Type B pancreatic cell (in vitro differentiated cells): ENCODE results near the gene LIMK1. TPM values are rescaled to one million over a fixed set of nuclear protein-coding genes. Genes with fewer than 3 reads are reported as not detected.
"Not testable (repeated sequence)": the region's sequence is repeated elsewhere in the genome, so short reads cannot be mapped to it uniquely, and the experiment has no call there.

ENCODE experiments used
- DNase-seq: peaks from one replicate; pipeline ENCODE4 v3.0.0; 2021; ENCODE audit warnings: mixed read lengths; ENCODE audit not compliant: unreplicated experiment; ENCODE audit errors: extremely low spot score
- H3K27ac Mint-ChIP-seq: 2 replicates; pipeline ENCODE4 v1.8.0; 2021; ENCODE audit warnings: mild to moderate bottlenecking, mixed read lengths
- H3K27me3 Mint-ChIP-seq: 2 replicates; pipeline ENCODE4 v1.8.0; 2021; ENCODE audit warnings: mixed read lengths
- H3K36me3 Mint-ChIP-seq: 2 replicates; pipeline ENCODE4 v1.8.0; 2021; ENCODE audit warnings: mixed read lengths
- H3K4me1 Mint-ChIP-seq: one replicate; pipeline ENCODE4 v1.8.0; 2021; ENCODE audit warnings: mixed read lengths; ENCODE audit not compliant: unreplicated experiment
- H3K4me3 Mint-ChIP-seq: 2 replicates; pipeline ENCODE4 v1.8.0; 2021; ENCODE audit warnings: mild to moderate bottlenecking, mixed read lengths
- H3K9me3 Mint-ChIP-seq: 2 replicates; pipeline ENCODE4 v1.8.0; 2021; ENCODE audit warnings: mixed read lengths
- total RNA-seq: library from RNA; stranded (reverse); gene quantifications from 2 replicates; pipeline ENCODE4 v1.2.1, GENCODE V29; 2021; ENCODE audit warnings: low replicate concordance
- TF ChIP-seq, protein P1 (sequence below): fragments of 200-600 bp; sonication (generic); conservative IDR thresholded peaks from 2 replicates; pipeline ENCODE4 v1.5.0; 2021; ENCODE audit warnings: antibody characterized with exemption, mild to moderate bottlenecking

The LIMK1 gene
- total RNA-seq, 1 donor from 2014 or later, result 46.6 TPM

DNA sequence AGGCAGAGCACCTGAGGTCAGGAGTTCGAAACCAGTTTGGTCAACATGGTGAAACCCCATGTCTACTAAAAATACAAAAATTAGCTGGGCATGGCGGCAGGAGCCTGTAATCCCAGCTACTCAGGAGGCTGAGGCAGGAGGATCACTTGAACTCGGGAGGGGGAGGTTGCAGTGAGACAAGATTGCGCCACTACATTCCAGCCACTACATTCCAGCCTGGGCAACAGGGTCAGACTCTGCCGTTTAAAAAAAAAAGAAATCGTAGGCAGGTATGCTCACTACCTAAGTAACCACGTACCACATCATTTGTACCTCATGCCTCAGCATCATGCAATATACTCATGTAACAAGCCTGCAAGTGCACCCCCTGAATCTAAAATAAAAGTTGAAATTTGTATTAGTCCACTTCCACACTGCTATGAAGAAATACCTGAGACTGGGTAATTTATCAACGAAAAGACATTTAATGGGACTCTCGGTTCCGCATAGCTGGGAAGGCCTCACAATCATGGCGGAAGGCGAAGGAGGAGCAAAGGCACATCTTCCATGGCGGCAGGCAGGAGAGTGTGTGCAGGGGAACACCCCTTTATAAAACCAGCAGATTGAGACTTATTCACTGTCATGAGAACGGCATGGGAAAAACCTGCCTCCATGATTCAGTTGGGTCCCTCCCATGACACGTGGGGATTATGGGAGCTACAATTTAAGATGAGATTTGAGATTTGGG is 82.4 kb downstream of the LIMK1 start:
- TF ChIP-seq, protein P1, sequence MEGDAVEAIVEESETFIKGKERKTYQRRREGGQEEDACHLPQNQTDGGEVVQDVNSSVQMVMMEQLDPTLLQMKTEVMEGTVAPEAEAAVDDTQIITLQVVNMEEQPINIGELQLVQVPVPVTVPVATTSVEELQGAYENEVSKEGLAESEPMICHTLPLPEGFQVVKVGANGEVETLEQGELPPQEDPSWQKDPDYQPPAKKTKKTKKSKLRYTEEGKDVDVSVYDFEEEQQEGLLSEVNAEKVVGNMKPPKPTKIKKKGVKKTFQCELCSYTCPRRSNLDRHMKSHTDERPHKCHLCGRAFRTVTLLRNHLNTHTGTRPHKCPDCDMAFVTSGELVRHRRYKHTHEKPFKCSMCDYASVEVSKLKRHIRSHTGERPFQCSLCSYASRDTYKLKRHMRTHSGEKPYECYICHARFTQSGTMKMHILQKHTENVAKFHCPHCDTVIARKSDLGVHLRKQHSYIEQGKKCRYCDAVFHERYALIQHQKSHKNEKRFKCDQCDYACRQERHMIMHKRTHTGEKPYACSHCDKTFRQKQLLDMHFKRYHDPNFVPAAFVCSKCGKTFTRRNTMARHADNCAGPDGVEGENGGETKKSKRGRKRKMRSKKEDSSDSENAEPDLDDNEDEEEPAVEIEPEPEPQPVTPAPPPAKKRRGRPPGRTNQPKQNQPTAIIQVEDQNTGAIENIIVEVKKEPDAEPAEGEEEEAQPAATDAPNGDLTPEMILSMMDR, result no peak
- H3K9me3 Mint-ChIP-seq, result peaks cover 4% of the 10 kb centered on the region
- no peak overlapping the region for H3K4me3 Mint-ChIP-seq

DNA sequence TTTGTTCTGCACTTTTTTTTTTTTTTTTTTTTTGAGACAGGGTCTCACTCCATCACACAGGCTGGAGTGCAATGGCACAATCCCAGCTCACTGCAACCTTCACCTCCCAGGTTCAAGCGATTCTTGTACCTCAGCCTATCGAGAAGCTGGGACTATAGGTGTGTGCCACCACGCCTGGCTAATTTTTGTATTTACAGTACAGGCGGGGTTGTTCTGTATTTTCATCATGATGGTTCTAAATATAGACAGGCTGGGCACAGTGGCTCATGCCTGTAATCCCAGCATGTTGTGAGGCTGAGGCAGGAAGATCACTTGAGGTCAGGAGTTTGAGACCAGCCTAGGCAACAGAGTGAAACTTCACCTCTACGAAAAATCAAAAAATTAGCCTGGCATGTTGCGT is 83.7 kb downstream of the LIMK1 start:
- H3K36me3 Mint-ChIP-seq, H3K27ac Mint-ChIP-seq, H3K4me3 Mint-ChIP-seq, H3K27me3 Mint-ChIP-seq, DNase-seq, H3K4me1 Mint-ChIP-seq, H3K9me3 Mint-ChIP-seq: not testable (repeated sequence)

More for the DNA sequence above, 82.4 kb downstream of the LIMK1 start:
- H3K27me3 Mint-ChIP-seq, result no peaks in the 10 kb centered on the region
- no peak for DNase-seq
- H3K4me1 Mint-ChIP-seq, result no peaks in the 10 kb centered on the region
- H3K36me3 Mint-ChIP-seq, result no peaks in the 10 kb centered on the region
- H3K27ac Mint-ChIP-seq, result no peak overlapping the region

Other genes with a start within 250 kb of the LIMK1 start
- 8.5 and 11.5 TPM in 2 replicates for gene METTL27, start 241.3 kb upstream of the LIMK1 start, total RNA-seq
- gene TMEM270, start 222.6 kb upstream of the LIMK1 start, total RNA-seq, result 0.57 TPM in 1 of 2 replicates, not detected in the other
- 8.8 TPM in 1 of 2 replicates, not detected in the other for gene ELN, start 55.6 kb upstream of the LIMK1 start, total RNA-seq
- 250 and 251 TPM in 2 replicates for gene EIF4H, start 90.6 kb downstream of the LIMK1 start, total RNA-seq
- 0.24 and 0.89 TPM in 2 replicates for gene LAT2, start 126.2 kb downstream of the LIMK1 start, total RNA-seq
- 26.5 and 40.9 TPM in 2 replicates for gene RFC2, start 170.6 kb downstream of the LIMK1 start, total RNA-seq
- 45.0 and 48.9 TPM in 2 replicates for gene CLIP2, start 205.6 kb downstream of the LIMK1 start, total RNA-seq